H9 (cell line): ENCODE results near the gene GBP6. TPM values are rescaled to one million over a fixed set of nuclear protein-coding genes. Genes with fewer than 3 reads are reported as not detected.
"Not testable (repeated sequence)": the region's sequence is repeated elsewhere in the genome, so short reads cannot be mapped to it uniquely, and the experiment has no call there.

Experiments used
- DNase-seq: peaks from one replicate; pipeline ENCODE4 v3.0.0-alpha.2; 2017
- H2AFZ ChIP-seq: one replicate; pipeline ENCODE4 v1.6.1; 2013; ENCODE audit warnings: mild to moderate bottlenecking, low read length, control low read depth, moderate library complexity
- H2AK5ac ChIP-seq: 2 replicates; pipeline ENCODE4 v1.6.1; 2013; ENCODE audit warnings: low read length, control low read depth, mixed read lengths; ENCODE audit not compliant: insufficient read length
- H2BK120ac ChIP-seq: one replicate; pipeline ENCODE4 v1.6.1; 2013; ENCODE audit warnings: low read depth, mild to moderate bottlenecking, low read length, control low read depth, inconsistent platforms; ENCODE audit not compliant: poor library complexity, severe bottlenecking
- H2BK12ac ChIP-seq: 2 replicates; pipeline ENCODE4 v1.6.1; 2013; ENCODE audit warnings: low read length, control low read depth, mixed read lengths, low read depth; ENCODE audit not compliant: insufficient read length
- H2BK15ac ChIP-seq: 2 replicates; pipeline ENCODE4 v1.6.1; 2013; ENCODE audit warnings: low read depth, low read length, control low read depth
- H2BK20ac ChIP-seq: one replicate; pipeline ENCODE4 v1.6.1; 2013; ENCODE audit warnings: low read depth, mild to moderate bottlenecking, low read length, control low read depth, inconsistent platforms; ENCODE audit not compliant: poor library complexity, severe bottlenecking
- H2BK5ac ChIP-seq: 2 replicates; pipeline ENCODE4 v1.6.1; 2013; ENCODE audit warnings: low read length, control low read depth, mixed read lengths; ENCODE audit not compliant: insufficient read length
- H3K14ac ChIP-seq: 2 replicates; pipeline ENCODE4 v1.6.1; 2013; ENCODE audit warnings: low read length, control low read depth; ENCODE audit not compliant: insufficient read depth
- H3K18ac ChIP-seq: 2 replicates; pipeline ENCODE4 v1.6.1; 2013; ENCODE audit warnings: low read depth, mild to moderate bottlenecking, mixed read lengths, low read length, control low read depth; ENCODE audit not compliant: insufficient read length
- H3K23ac ChIP-seq: 2 replicates; pipeline ENCODE4 v1.6.1; 2013; ENCODE audit warnings: low read length, control low read depth, mixed read lengths, low read depth; ENCODE audit not compliant: insufficient read length
- H3K23me2 ChIP-seq: 2 replicates; pipeline ENCODE4 v1.6.1; 2013; ENCODE audit warnings: low read depth, mild to moderate bottlenecking, mixed read lengths, low read length, control low read depth; ENCODE audit not compliant: insufficient read length, poor library complexity, severe bottlenecking
- H3K27ac ChIP-seq: 2 replicates; pipeline ENCODE4 v1.5.1; 2013; ENCODE audit warnings: low read length, control low read depth, mixed read lengths, low read depth; ENCODE audit not compliant: insufficient read length
- H3K27me3 ChIP-seq: 2 replicates; pipeline ENCODE4 v1.6.1; 2013; ENCODE audit warnings: low read length, control low read depth, inconsistent platforms; ENCODE audit not compliant: insufficient read depth
- H3K4ac ChIP-seq: 2 replicates; pipeline ENCODE4 v1.6.1; 2013; ENCODE audit warnings: low read depth, mild to moderate bottlenecking, control low read depth, inconsistent platforms, low read length, moderate library complexity
- H3K4me1 ChIP-seq: 2 replicates; pipeline ENCODE4 v1.6.1; 2013; ENCODE audit warnings: low read length, control low read depth, inconsistent platforms; ENCODE audit not compliant: insufficient read depth
- H3K4me2 ChIP-seq: 2 replicates; pipeline ENCODE4 v1.6.1; 2013; ENCODE audit warnings: low read length, control low read depth, mixed read lengths; ENCODE audit not compliant: insufficient read length, insufficient read depth
- H3K56ac ChIP-seq: 2 replicates; pipeline ENCODE4 v1.6.1; 2013; ENCODE audit warnings: low read depth, mild to moderate bottlenecking, mixed read lengths, low read length, control low read depth; ENCODE audit not compliant: insufficient read length
- H3K79me1 ChIP-seq: 2 replicates; pipeline ENCODE4 v1.6.1; 2013; ENCODE audit warnings: low read depth, mild to moderate bottlenecking, moderate library complexity, low read length, control low read depth, inconsistent platforms; ENCODE audit not compliant: insufficient read depth, poor library complexity, severe bottlenecking
- H3K79me2 ChIP-seq: 2 replicates; pipeline ENCODE4 v1.6.1; 2013; ENCODE audit warnings: low read length, control low read depth, inconsistent platforms; ENCODE audit not compliant: insufficient read depth
- H3K9ac ChIP-seq: 2 replicates; pipeline ENCODE4 v1.6.1; 2013; ENCODE audit warnings: low read length, control low read depth, mixed read lengths; ENCODE audit not compliant: insufficient read length; ENCODE audit errors: extremely low read depth
- H3K9me3 ChIP-seq: one replicate; pipeline ENCODE4 v1.6.1; 2013; ENCODE audit warnings: low read depth, low read length, inconsistent platforms; ENCODE audit not compliant: control insufficient read depth
- H3T11ph ChIP-seq: one replicate; pipeline ENCODE4 v1.6.1; 2013; ENCODE audit warnings: mild to moderate bottlenecking, low read length, control low read depth, inconsistent platforms
- H4K20me1 ChIP-seq: one replicate; pipeline ENCODE4 v1.6.1; 2013; ENCODE audit not compliant: control insufficient read depth, insufficient read length, insufficient read depth
- H4K5ac ChIP-seq: 2 replicates; pipeline ENCODE4 v1.6.1; 2013; ENCODE audit warnings: low read depth, mild to moderate bottlenecking, mixed read lengths, low read length, control low read depth; ENCODE audit not compliant: insufficient read length
- H4K8ac ChIP-seq: replicated peaks from 2 replicates; pipeline ENCODE4 v1.6.1; 2013; ENCODE audit warnings: low read length, control low read depth, mixed read lengths, low read depth; ENCODE audit not compliant: insufficient read length
- H4K91ac ChIP-seq: 2 replicates; pipeline ENCODE4 v1.6.1; 2013; ENCODE audit warnings: low read depth, mild to moderate bottlenecking, moderate library complexity, mixed read lengths, low read length, control low read depth; ENCODE audit not compliant: insufficient read length
- H3K27ac Mint-ChIP-seq, 3 experiments: 2 replicates in 2 of 3; 3 replicates in 1 of 3; pipeline ENCODE4 v1.8.0; 2020 to 2021; ENCODE audit warnings: mixed read lengths in 3 of 3, mild to moderate bottlenecking in 1 of 3, moderate library complexity in 1 of 3
- H3K27me3 Mint-ChIP-seq: 2 replicates; pipeline ENCODE4 v1.8.0; 2021; ENCODE audit warnings: low read depth, mild to moderate bottlenecking, moderate library complexity, mixed read lengths
- H3K36me3 Mint-ChIP-seq, 3 experiments: 2 replicates in 2 of 3; 3 replicates in 1 of 3; pipeline ENCODE4 v1.8.0; 2020 to 2021; ENCODE audit warnings: low read depth in 3 of 3, mixed read lengths in 3 of 3; ENCODE audit not compliant: insufficient read depth in 1 of 3
- H3K4me1 Mint-ChIP-seq, 2 experiments: 2 replicates each; pipeline ENCODE4 v1.8.0; 2020; ENCODE audit warnings: mixed read lengths in 2 of 2
- H3K4me3 Mint-ChIP-seq, 2 experiments: 2 replicates in 1 of 2; 3 replicates in 1 of 2; pipeline ENCODE4 v1.8.0; 2020 to 2021; ENCODE audit warnings: mild to moderate bottlenecking in 2 of 2, mixed read lengths in 2 of 2, moderate library complexity in 1 of 2
- H3K9me3 Mint-ChIP-seq, 2 experiments: 2 replicates in 1 of 2; 3 replicates in 1 of 2; pipeline ENCODE4 v1.8.0; 2020; ENCODE audit warnings: mild to moderate bottlenecking in 2 of 2, mixed read lengths in 2 of 2, moderate library complexity in 1 of 2
- CTCF ChIP-seq: fragments of 200-600 bp; sonication (generic); conservative IDR thresholded peaks from 3 replicates; pipeline ENCODE4 v1.8.0; 2021; ENCODE audit warnings: antibody characterized with exemption, mild to moderate bottlenecking
- WGBS: extraction: QIAGEN DNeasy Blood & Tissue Kit; methylation state at CpG from one replicate; pipeline ENCODE4 v1.1.7; 2013; ENCODE audit warnings: missing lambda C conversion rate, low lambda C conversion rate, mixed read lengths; ENCODE audit not compliant: insufficient read length; ENCODE audit errors: extremely low coverage; 5-methylcytosine and 5-hydroxymethylcytosine counted together
- total RNA-seq: library from RNA; stranded (reverse); gene quantifications from 2 replicates; pipeline ENCODE4 v1.2.1, GENCODE V29; 2021

Gene GBP6
- total RNA-seq, 1 experiment from 2014 or later: not detected

DNA sequence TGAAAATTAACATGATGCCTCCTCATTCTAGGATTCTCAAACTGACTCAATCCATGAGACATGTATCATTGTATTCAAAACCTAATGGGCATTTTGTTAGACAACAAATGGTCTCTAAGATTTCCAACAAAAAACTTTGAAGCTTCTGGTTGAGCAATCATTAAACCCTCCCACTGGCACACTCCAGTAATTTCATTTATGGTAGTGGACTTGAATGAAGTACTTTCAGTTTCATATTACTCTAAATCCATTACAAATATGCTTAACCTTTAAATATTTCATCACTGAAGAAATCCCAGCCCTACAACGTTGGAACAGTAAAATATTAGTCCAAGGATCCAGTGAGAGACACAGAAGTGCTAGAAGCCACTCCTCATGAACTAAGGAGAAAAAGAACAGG, 43.5 kb downstream of the GBP6 start:
- H3K27me3 ChIP-seq: no peaks in the 10 kb centered on the region

DNA sequence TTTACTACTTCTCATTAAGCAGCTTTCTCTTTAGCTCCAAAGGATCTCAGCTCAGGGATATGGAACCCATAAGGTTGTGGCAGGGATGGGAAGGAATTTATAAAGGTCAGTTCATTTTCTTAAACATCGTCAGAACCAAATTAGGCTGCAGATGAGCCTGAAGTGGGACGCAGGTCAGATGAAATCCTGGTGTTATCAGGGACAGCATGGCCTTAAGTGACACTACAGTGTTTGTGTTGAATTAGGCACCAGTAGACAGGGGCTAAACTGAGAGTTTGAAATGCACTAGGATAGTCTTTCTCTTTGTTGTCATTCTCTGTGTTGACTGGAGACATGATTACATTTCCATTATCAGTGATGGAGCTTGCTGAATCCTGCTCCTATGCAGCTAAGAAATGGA, 43.9 kb downstream of the GBP6 start:
- H3K23me2 ChIP-seq, H3K4me3 Mint-ChIP-seq, H2BK120ac ChIP-seq, H2AFZ ChIP-seq, H3K4me2 ChIP-seq, H3K9ac ChIP-seq, H3K9me3 ChIP-seq, H3K56ac ChIP-seq, H3K27me3 Mint-ChIP-seq, H3K79me2 ChIP-seq, H3K27me3 ChIP-seq, H3K27ac Mint-ChIP-seq, H4K91ac ChIP-seq, H4K5ac ChIP-seq, H3K27ac ChIP-seq, H3K79me1 ChIP-seq, H4K8ac ChIP-seq, H3K18ac ChIP-seq, H4K20me1 ChIP-seq, H3K14ac ChIP-seq, H3K4me1 ChIP-seq, H3T11ph ChIP-seq, H2AK5ac ChIP-seq, H3K23ac ChIP-seq, H2BK15ac ChIP-seq, H2BK20ac ChIP-seq, DNase-seq, H2BK5ac ChIP-seq, H3K36me3 Mint-ChIP-seq, H2BK12ac ChIP-seq, H3K9me3 Mint-ChIP-seq, H3K4ac ChIP-seq: not testable (repeated sequence)
- peaks cover 9 to 11% of the 10 kb centered on the region in 2 experiments for H3K4me1 Mint-ChIP-seq
- no CpG with 5 or more reads among the region's 2 CpGs for WGBS

More for the DNA sequence above, 43.5 kb downstream of the GBP6 start:
- no peak overlapping the region for H3K4ac ChIP-seq
- Mint-ChIP-seq H3K27ac (no peak overlapping the region), H3K36me3 (no peaks in the 10 kb centered on the region), H3K4me3 (no peak overlapping the region), H3K27me3 (peaks cover 3% of the 10 kb centered on the region), H3K9me3 (no peaks in the 10 kb centered on the region; a peak in 1 of 5 replicates), H3K4me1 (peaks cover 9 to 11% of the 10 kb centered on the region in 2 experiments)
- H3K4me1 ChIP-seq: no peaks in the 10 kb centered on the region
- H2BK120ac ChIP-seq: no peak overlapping the region
- H2BK20ac ChIP-seq: no peak overlapping the region
- no peak overlapping the region for H2BK15ac ChIP-seq
- DNase-seq: no peak
- no peak overlapping the region for H3T11ph ChIP-seq
- H3K9me3 ChIP-seq: no peaks in the 10 kb centered on the region
- H3K23me2 ChIP-seq: no peaks in the 10 kb centered on the region
- no peak overlapping the region for H3K9ac ChIP-seq
- no peaks in the 10 kb centered on the region for H3K79me2 ChIP-seq
- H3K79me1 ChIP-seq: no peaks in the 10 kb centered on the region
- H3K56ac ChIP-seq: no peak overlapping the region
- H3K14ac ChIP-seq: no peak overlapping the region
- no peak for TF ChIP-seq CTCF
- H4K91ac ChIP-seq: no peak overlapping the region
- no peak overlapping the region for H2AK5ac ChIP-seq
- no peak overlapping the region for H3K23ac ChIP-seq
- H2AFZ ChIP-seq: no peak overlapping the region
- no peak overlapping the region for H4K8ac ChIP-seq
- no CpG with 5 or more reads among the region's 1 CpG for WGBS
- no peaks in the 10 kb centered on the region for H4K20me1 ChIP-seq
- H2BK5ac ChIP-seq: no peak overlapping the region
- no peak overlapping the region for H4K5ac ChIP-seq
- no peak overlapping the region for H3K4me2 ChIP-seq
- no peak overlapping the region for H2BK12ac ChIP-seq
- no peak overlapping the region for H3K18ac ChIP-seq
- no peak overlapping the region for H3K27ac ChIP-seq
